HG03457 (cell line): ENCODE measurements around the gene PPFIA1.
"Not testable (repeated sequence)": the region's sequence is repeated elsewhere in the genome, so short reads cannot be mapped to it uniquely, and the experiment has no call there.

Source experiments
- ATAC-seq: cut with Tn5 transposase; IDR thresholded peaks from one replicate; pipeline ENCODE4 v1.9.1; 2021; ENCODE audit warnings: moderate number of reproducible peaks; ENCODE audit not compliant: unreplicated experiment

Gene PPFIA1

DNA sequence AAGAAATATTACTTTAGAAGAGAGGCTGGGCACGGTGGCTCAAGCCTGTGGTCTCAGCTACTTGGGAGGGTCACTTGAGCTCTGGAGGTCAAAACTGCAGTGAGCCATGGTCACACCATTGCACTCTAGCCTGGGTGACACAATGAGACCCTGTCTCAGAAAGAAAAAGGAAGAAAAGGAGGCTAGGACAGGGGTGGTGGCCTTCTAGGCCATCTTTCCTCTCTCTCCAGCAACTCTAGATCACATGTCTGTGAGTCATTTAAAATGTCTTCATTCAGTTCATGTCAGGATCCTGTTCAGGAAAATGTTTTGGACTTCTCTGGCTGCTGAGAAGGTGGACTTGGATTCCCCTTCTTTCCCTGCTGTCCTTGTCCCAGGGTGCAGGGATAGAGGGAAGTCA is 53.3 kb downstream of the PPFIA1 start:
- ATAC-seq, result no peak

DNA sequence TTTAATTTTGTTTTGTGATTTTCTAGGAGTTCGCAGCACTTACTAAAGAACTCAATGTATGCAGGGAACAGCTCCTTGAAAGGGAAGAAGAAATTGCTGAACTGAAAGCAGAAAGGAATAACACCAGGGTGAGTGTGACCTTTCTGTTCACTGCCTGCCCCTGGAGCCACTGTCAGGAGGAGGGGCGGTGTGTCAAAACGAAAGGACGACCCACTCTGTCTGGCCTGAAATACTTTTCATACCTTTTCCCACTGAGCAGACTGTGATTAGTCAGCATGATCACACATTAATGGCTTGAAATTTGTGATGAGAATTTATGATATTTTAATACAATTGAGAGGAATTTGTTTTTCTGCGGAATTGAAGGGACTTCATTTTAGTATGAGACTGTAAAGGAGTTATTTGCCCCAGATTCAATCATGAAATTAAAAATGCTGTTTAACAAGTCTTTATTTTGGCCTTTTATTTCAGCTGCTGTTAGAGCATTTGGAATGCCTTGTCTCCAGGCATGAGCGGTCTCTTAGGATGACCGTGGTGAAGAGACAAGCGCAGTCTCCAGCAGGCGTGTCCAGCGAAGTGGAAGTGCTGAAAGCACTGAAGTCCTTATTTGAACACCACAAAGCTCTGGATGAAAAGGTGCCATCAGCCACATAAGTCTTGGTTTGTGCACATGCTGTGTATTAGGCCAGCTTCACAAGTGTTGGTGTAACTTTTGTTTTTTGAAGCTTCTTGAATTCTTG is 54.1 kb downstream of the PPFIA1 start:
- ATAC-seq, result no peak

DNA sequence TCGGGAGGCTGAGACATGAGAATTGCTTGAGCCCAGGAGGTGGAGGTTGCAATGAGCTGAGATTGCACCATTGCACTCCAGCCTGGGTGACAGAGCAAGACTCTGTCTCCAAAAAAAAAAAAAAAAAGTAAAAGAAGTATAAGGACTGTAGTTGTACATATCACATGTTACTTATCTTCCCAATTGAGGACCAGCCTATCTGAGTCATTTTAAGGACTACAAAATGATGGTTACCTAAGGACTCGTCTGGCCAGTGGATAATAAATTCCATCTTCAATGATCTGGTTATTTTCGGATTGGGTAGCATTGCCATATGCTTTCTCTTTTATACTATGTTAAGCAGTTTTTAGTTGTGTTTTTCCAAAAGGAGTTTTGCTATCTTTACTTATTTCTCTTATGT is 55.3 kb downstream of the PPFIA1 start:
- no peak for ATAC-seq

DNA sequence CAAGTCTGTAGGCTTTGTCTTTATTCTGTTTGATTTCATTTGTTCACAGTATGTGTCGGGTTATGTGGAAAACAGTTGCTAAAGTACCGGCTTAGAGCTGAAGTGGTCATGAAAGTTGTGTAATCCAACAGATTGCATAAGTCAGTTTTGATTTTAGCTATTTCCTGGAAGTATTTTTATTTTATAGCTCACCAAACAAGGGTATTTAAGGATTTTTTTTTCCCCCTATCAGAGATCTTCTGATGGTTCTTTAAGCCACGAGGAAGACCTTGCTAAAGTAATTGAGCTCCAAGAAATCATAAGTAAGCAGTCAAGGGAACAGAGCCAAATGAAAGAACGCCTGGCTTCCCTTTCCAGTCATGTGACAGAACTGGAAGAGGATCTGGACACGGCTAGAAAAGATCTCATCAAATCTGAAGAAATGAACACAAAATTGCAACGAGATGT is 55.9 kb downstream of the PPFIA1 start:
- no peak for ATAC-seq

DNA sequence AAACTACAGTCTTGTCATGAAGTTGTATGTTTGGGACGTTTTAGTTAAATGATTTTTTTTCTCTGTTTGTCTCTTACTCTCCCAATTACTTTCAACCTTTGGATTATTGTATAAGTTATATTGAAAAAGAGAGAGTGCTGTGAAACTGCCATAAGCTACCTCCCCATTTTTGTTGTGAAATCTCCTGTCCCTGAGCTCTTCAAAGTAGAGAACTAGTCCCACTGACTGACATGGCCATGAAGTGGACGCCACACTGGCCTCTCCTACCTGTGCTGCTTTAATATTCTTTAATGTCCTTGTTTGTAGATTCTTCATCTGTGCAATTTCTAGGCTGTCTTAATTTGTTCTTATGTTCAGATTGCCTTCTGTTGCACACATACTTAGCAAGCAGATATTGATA is 56.3 kb downstream of the PPFIA1 start:
- ATAC-seq, result no peak

DNA sequence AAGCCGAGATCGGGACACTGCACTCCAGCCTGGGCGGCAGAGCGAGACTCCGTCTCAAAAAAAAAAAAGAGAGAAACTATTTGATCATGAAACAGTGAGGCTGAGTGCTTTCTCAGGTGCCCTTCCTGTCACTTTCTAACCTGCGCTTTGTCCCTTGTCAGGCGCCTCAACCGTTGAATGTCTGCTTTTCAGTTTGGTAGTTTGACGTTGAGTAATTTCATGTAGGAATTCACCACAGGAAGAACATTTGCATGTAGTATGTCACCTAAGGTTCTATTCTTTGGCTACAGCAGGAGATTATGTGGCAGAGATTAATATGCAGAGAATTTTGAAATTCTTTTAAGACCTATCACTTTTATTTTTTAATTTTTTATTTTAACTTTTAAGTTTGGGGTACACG is 57.2 kb downstream of the PPFIA1 start:
- ATAC-seq, result no peak

DNA sequence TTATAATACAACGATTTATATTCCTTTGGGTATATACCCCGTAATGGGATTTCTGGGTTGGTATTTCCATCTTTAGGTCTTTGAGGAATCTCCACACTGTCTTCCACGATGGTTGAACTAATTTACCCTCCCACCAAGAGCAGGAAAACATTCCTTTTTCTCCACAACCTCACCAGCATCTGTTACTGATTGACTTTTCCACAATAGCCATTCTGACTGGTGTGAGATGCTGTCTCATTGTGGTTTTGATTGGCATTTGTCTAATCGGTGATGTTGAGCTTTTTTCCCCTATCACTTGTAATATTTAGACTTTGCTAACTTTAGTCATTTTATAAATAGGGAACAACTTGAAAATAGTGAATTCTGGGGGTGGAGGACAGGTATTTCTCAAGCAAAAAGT is 58.1 kb downstream of the PPFIA1 start:
- ATAC-seq, result no peak

DNA sequence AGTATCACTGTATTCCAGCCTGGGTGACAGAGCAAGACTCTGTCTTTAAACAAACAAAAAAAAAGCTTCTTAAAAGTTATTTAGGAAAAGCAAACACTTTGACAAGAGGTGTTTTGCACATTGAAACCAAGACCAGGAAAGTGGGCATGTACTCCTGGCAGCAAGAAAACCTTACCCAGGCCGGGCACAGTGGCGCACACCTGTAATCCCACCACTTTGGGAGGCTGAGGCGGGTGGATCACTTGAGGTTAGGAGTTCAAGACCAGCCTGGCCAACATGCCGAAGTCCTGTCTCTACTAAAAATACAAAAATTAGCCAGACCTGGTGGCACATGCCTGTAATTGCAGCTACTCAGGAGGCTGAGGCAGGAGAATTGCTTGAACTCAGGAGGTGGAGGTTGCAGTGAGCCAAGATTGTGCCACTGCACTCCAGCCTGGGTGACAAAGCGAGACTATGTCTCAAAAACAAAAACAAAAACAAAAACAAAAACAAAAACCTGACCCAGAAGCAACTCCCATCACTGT is 60.9 kb downstream of the PPFIA1 start:
- ATAC-seq, result not testable (repeated sequence)

DNA sequence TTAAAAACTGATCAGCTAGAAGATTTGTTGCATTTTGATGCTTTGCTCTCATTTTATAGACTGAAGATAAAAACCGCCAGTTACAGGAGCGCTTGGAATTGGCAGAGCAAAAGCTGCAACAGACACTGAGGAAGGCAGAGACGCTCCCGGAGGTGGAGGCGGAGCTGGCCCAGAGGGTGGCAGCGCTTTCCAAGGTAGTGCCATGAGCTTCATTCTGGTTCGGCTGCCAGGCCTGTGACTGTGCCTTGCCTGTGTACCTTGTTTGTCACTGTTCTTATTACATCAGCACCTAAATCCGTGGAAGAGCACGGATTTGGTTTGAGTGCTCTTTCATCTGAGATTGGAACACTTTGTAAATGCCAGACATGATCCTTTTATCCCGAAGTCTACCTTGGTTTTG is 61.4 kb downstream of the PPFIA1 start:
- no peak for ATAC-seq

DNA sequence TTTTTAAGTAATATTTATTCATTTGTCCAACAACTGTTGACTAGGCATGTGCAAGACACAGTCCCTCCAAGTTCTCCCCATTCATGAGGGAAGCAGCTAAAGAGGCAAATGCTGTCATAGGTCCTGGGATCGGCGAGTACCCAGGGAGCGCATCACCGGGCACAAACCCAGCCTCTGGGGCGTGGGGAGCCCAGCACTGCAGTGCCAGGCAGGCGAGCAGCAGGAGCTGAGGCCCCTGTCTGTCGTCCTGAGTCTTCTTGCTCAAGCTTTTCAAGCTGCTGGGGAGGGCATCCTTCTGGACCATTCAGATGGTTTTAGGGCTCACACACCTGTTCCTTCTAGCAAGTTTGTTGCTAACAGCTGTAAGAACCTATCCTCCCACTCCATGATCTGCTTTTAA is 62.1 kb downstream of the PPFIA1 start:
- ATAC-seq, result no peak

DNA sequence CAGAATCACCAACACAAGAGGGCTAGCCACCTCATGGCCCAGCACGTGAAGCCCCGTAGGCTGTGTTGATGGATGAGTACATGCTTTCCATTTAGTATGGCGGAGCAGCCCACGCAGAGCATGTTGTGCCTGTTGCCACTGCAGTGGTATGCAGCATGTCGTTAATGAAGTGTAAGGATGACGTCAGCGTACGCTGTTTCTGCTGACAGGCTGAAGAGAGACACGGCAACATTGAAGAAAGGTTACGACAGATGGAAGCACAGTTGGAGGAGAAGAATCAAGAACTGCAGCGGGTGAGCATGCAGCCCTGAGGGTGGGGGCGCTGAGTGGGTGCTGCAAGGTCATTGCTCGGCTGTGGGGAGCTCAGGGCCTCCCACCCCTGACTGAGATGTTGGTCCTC is 62.8 kb downstream of the PPFIA1 start:
- ATAC-seq, result no peak

DNA sequence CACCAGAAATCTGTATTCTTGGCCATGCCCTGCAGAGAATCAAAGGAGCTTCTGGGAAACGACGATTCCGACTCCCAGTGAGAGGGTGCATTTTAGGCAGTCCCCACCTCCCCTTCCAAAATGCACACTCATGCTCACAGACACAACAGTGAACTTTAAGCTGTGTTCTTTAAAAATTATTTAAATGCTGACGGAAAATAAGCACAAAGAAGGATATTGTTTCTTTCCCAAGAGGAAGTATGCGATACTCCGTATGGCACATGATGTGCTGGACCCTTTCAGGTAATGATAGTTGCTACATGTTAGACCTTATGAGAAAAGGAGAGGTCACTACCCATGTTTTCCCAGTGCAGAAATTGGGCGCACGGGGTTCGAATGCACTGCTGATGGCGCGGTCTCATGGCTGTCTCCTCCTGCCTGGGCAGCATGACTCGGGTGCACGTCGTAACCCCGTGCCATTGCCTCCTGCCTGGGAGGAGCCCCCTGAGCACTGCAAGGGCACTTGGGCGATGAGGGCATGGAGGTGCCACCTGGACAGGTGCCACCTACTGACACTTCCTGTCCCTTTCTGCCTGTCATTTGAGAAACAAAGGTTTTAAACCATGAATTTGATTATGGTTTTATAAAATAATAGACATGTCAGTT is 64.0 kb downstream of the PPFIA1 start:
- ATAC-seq, result no peak

DNA sequence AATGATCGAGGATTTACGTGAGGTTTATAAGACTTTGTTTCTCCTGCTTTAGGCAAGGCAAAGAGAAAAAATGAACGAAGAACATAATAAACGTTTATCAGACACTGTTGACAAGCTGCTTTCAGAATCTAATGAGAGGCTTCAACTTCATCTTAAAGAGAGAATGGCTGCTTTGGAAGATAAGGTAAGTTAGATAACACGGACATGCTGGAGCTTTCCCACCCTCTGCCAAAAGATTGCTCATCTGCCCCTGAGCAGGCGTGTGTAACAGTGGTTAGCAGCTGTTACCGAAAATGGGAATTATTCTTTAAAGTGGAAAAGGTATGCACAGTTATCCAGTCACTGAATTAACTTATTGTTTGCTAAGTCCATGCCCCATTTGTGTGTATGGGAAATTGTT is 65.0 kb downstream of the PPFIA1 start:
- no peak for ATAC-seq

DNA sequence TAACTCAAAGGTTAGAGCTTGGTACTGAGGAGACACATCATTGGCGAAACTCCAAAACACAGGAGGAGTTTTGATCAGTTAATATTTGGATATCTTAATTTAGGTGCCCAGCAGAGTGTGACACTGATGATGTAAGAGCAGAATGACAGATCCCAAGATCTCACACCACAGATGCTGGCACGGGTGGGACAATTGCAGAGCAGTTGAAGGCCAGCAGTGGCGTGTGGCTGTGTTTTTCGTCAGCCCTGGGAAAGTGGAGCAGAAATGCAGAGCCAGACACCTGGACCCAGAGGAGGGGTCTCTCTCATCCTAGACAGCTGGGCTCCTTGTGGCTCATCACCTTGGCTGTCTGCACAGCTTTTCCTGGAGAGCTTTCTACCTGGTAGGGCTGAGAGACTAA is 68.1 kb downstream of the PPFIA1 start:
- no peak for ATAC-seq

DNA sequence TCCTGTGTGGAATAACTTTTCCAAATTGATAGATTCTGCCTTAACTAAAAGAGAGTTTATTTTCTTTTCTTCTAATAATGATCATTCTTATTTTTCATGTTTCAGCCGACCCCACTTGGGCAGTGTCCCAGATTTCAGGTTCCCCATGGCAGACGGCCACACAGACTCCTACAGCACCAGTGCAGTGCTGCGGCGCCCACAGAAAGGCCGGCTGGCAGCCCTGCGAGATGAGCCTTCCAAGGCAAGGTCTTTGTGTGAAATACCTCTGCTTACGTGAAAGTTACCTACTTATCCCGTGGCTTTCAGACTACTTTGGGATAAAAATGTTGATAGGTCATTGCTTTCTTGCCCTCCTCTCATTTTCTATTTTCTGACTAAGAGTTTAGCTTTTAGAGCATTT is 68.6 kb downstream of the PPFIA1 start:
- ATAC-seq, result no peak

DNA sequence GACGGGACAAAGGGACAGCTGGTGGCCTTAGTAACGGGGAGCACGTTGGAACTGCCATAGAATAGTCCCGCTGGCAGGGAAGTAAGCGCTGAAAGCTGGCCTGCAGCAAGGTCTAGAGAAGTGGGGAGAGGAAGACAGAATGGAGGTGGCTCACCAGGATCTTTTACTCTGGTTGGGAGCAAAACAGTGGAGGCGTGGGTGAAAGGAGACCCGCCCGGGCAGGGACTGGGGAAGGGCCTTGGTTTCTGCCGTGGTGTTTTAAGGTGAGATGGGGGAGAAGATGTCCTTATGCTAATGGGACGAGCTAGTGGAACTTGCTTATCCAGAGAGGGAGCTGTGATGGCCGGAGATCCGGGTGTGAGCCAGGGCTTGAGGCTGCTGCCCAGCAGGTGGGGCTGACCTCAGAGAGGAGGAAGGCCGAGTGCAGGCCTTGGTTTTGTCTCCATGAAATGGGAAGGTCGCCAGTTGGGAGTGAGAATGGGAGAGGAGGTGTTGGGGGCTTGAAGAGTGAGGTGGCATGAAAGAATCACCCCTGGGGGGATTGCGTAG is 71.5 kb downstream of the PPFIA1 start:
- ATAC-seq, result no peak

DNA sequence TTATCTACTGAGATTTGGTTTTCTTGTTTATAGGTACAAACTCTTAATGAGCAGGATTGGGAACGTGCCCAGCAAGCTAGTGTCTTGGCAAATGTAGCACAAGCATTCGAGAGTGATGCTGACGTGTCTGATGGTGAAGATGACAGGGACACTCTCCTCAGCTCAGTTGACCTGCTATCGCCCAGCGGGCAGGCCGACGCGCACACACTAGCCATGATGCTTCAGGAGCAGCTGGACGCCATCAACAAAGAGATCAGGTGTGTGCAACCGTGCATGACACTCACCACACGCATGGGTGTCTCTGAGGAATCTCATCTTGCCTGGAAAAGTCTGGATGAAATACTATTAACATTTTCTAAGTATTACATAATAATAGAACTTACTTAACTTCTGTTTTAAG is 73.1 kb downstream of the PPFIA1 start:
- no peak for ATAC-seq

DNA sequence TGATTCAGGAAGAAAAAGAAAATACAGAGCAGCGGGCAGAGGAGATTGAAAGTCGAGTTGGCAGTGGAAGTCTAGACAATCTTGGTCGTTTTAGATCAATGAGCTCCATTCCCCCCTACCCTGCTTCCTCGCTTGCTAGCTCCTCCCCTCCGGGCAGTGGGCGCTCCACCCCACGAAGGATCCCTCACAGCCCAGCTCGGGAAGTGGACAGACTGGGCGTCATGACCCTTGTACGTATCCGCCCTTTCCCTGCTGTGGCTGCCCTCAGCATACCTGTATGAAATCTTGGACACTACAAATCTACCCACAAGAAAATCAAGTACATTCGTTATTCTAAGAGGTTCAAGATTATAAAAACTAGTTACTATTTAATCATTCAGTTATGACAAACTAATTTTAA is 77.7 kb downstream of the PPFIA1 start:
- no peak for ATAC-seq

DNA sequence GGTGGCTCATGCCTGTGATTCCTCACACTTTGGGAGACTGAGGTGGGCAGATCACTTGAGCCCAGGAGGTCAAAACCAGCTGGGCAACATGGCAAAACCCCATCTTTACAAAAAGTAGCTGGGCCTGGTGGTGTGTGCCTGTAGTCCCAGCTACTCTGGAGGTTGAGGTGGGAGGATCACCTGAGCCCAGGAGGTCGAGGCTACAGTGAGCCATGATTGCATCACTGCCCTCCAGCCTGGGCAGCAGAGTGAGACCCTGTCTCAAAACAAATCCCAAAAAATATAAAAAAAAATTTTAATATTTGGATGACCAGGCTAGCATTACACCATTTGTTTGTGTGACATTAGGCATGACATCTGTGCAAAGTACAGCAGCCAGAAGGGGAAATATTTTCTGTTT is 78.1 kb downstream of the PPFIA1 start:
- no peak for ATAC-seq

DNA sequence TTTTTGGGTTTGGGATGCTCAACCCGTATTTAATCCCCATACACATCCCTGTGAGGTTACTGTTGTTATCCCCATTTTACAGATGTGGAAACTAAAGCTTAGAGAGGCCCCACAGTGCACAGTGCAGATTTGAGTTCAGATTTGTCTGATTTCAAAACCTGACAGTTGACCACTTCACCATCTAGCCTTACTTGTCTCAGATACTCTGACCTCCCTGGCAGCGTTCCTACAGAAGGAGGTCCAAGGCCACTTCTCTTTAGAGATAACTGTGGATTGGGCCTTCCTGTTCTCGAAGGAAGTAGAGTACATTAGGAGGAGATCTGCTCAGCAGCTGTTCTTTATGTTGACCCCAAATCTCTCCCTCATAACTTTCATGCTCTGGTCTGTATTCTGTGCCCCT is 81.2 kb downstream of the PPFIA1 start:
- ATAC-seq, result no peak

DNA sequence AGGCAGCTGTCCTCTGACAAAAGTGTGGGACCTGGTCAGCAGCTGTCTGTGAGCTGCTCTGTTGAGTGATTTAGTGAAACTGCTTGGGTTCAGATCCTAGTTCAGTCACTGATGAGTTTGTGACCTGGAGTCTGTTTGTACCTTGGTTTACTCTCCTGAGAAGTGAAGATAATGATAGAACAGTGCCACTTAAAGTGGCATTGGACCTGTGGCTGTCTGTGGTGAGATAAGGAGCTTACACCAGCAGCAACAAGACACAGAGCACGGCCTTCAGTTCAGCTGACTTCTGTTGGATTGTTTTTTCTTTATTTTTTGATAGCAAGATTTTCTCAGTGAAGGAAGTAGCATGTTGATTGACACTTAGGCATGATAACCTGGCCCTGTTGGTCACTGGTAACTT is 81.6 kb downstream of the PPFIA1 start:
- no peak for ATAC-seq

DNA sequence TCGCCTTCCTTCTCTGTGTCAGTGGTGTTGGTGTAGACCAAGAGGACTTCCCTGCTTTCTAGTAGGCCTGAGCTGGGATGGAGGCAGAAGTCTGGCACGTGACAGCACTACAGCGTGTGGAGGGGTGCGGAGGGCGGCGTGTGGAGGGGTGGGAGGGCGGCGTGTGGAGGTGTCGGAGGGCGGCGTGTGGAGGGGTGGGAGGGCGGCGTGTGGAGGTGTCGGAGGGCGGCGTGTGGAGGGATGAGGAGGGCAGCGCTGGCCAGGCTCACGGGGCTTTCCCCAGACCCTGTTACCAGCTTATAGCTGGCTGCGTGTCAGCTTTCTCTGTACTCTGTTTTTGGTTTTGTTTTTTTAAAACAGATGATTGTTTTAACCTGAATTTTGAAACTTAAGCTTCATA is 82.1 kb downstream of the PPFIA1 start:
- ATAC-seq, result no peak
